Thyroid gland (tissue), 4 donors: ENCODE data around the gene CSTPP1. TPM values are rescaled to one million over a fixed set of nuclear protein-coding genes. Genes with fewer than 3 reads are reported as not detected.

Experiments
- DNase-seq, 2 donors: peaks; one replicate each; pipeline ENCODE4 v3.0.0-alpha.2; 2019
- H3K27ac ChIP-seq, 3 donors: fragments of 200-600 bp; sonication (generic); 1 replicate in 2 of 3; 2 replicates in 1 of 3; pipeline ENCODE4 v1.5.1; 2016 to 2019; ENCODE audit warnings: mild to moderate bottlenecking in 1 of 3, moderate library complexity in 1 of 3
- H3K27me3 ChIP-seq: fragments of 200-600 bp; sonication (generic); one replicate; pipeline ENCODE4 v1.5.1; 2019
- H3K36me3 ChIP-seq, 2 donors: fragments of 200-600 bp; sonication (generic); one replicate each; pipeline ENCODE4 v1.5.1; 2016 to 2019
- H3K4me1 ChIP-seq, 2 donors: fragments of 200-600 bp; sonication (generic); one replicate each; pipeline ENCODE4 v1.5.1; 2017 to 2019
- H3K4me3 ChIP-seq, 3 donors: fragments of 200-600 bp; sonication (generic); replicated peaks in 1 of 3; 1 replicate in 2 of 3; 2 replicates in 1 of 3; pipeline ENCODE4 v1.5.1; 2016; ENCODE audit warnings: mild to moderate bottlenecking in 1 of 3
- H3K9me3 ChIP-seq: fragments of 200-600 bp; sonication (generic); one replicate; pipeline ENCODE4 v1.5.1; 2017
- CTCF ChIP-seq, 6 experiments: fragments of 200-600 bp in 3 of 6; fragments of 450-650 bp in 3 of 6; sonication (generic) in 3 of 6; IDR thresholded peaks; one replicate each; pipeline ENCODE4 v1.5.1; 2016 to 2019; ENCODE audit warnings: antibody characterized with exemption in 6 of 6, mild to moderate bottlenecking in 2 of 6, inconsistent platforms in 1 of 6, moderate library complexity in 1 of 6
- POLR2A ChIP-seq, 2 donors: fragments of 450-650 bp; IDR thresholded peaks; one replicate each; pipeline ENCODE4 v1.6.1; 2017; ENCODE audit warnings: antibody characterized with exemption in 2 of 2, mild to moderate bottlenecking in 2 of 2, moderate library complexity in 1 of 2
- WGBS, 2 donors: methylation state at CpG; one replicate each; pipeline ENCODE4 v1.1.5; 2017; 5-methylcytosine and 5-hydroxymethylcytosine counted together
- intact Hi-C: fragments of 100-400 bp; cut with DNase I; formaldehyde crosslinking; loops from one replicate; pipeline ENCODE4 v1.15.1; 2023
- total RNA-seq, 4 donors: library from RNA; depleted of rRNA; stranded (reverse); fragments of >200 nt; gene quantifications; one replicate each; pipeline ENCODE4 v1.2.3, GENCODE V29; 2016

The CSTPP1 gene
- total RNA-seq, 4 donors from 2014 or later = 29.4 to 65.8 (median 45.7) TPM

- intact Hi-C loops = no loop called here
- Histone ChIP-seq H3K27me3 (no peaks in the 10 kb centered on the region), H3K27ac (no peak overlapping the region), H3K9me3 (no peaks in the 10 kb centered on the region), H3K4me3 (no peak overlapping the region), H3K36me3 (no peaks in the 10 kb centered on the region), H3K4me1 (peaks cover 12 to 19% of the 10 kb centered on the region in 2 donors)
- no peak for DNase-seq
- no peak for TF ChIP-seq CTCF (IDR thresholded peaks at IDR 0.05)
- no peak for TF ChIP-seq POLR2A (IDR thresholded peaks at IDR 0.05)
- WGBS, 2 donors = 96 to 97% methylated on average over 1 of the region's 1 CpG
Measured at GRCh38 chr11:46949297-46949696, 12.7 kb downstream of the CSTPP1 start.

GRCh38 chr11:46951864-46952263 lies 15.3 kb downstream of the CSTPP1 start:
- DNase-seq = no peak
- Histone ChIP-seq H3K27me3 (no peaks in the 10 kb centered on the region), H3K36me3 (no peaks in the 10 kb centered on the region), H3K4me1 (peaks cover 12 to 19% of the 10 kb centered on the region in 2 donors), H3K27ac (no peak overlapping the region), H3K4me3 (no peak overlapping the region), H3K9me3 (no peaks in the 10 kb centered on the region)
- TF ChIP-seq CTCF (IDR thresholded peaks at IDR 0.05) (no peak), POLR2A (IDR thresholded peaks at IDR 0.05) (no peak)
- intact Hi-C loops = no loop called here
- 87 to 100% methylated on average over 1 of the region's 1 CpG for WGBS, 2 donors

GRCh38 chr11:46952553-46952952 lies 16.0 kb downstream of the CSTPP1 start:
- peaks cover 12 to 13% of the 10 kb centered on the region in 2 donors for H3K4me1 ChIP-seq
- no peak for TF ChIP-seq CTCF (IDR thresholded peaks at IDR 0.05)
- no peak for TF ChIP-seq POLR2A (IDR thresholded peaks at IDR 0.05)
- 84 to 85% methylated on average over 2 of the region's 2 CpGs for WGBS, 2 donors
- no peaks in the 10 kb centered on the region for H3K9me3 ChIP-seq
- H3K36me3 ChIP-seq = no peaks in the 10 kb centered on the region
- intact Hi-C loops = no loop called here
- H3K4me3 ChIP-seq = no peak overlapping the region
- H3K27ac ChIP-seq = no peak overlapping the region
- no peaks in the 10 kb centered on the region for H3K27me3 ChIP-seq
- no peak for DNase-seq

- no peak for TF ChIP-seq CTCF (IDR thresholded peaks at IDR 0.05)
- TF ChIP-seq POLR2A (IDR thresholded peaks at IDR 0.05) = no peak
- Histone ChIP-seq H3K27ac (no peak overlapping the region), H3K4me3 (no peak overlapping the region), H3K4me1 (peaks cover 7% of the 10 kb centered on the region in 2 donors), H3K27me3 (no peaks in the 10 kb centered on the region), H3K9me3 (no peaks in the 10 kb centered on the region), H3K36me3 (no peaks in the 10 kb centered on the region)
- intact Hi-C loops = no loop called here
- no peak for DNase-seq
- 92 to 95% methylated on average over 5 of the region's 5 CpGs for WGBS, 2 donors
Measured at GRCh38 chr11:46953093-46953492, 16.5 kb downstream of the CSTPP1 start.

- WGBS, 2 donors = 93 to 100% methylated on average over 1 of the region's 1 CpG
- no peak for DNase-seq
- no peaks in the 10 kb centered on the region for H3K27me3 ChIP-seq
- intact Hi-C loops = no loop called here
- no peaks in the 10 kb centered on the region for H3K4me1 ChIP-seq
- no peaks in the 10 kb centered on the region for H3K9me3 ChIP-seq
- TF ChIP-seq POLR2A (IDR thresholded peaks at IDR 0.05) (no peak), CTCF (IDR thresholded peaks at IDR 0.05) (no peak)
- H3K27ac ChIP-seq = no peak overlapping the region
- H3K4me3 ChIP-seq = no peak overlapping the region
- no peaks in the 10 kb centered on the region for H3K36me3 ChIP-seq
Measured at GRCh38 chr11:46958777-46959176, 22.2 kb downstream of the CSTPP1 start.
